ENCODE results near the gene HSD11B2. TPM values are rescaled to one million over a fixed set of nuclear protein-coding genes. Genes with fewer than 3 reads are reported as not detected.

Gene HSD11B2
- total RNA-seq, 1 donor from 2014 or later = 2.2 TPM

- H3K27ac ChIP-seq = no peak overlapping the region
- no peak overlapping the region for H3K4me3 ChIP-seq
- TF ChIP-seq, protein P1, sequence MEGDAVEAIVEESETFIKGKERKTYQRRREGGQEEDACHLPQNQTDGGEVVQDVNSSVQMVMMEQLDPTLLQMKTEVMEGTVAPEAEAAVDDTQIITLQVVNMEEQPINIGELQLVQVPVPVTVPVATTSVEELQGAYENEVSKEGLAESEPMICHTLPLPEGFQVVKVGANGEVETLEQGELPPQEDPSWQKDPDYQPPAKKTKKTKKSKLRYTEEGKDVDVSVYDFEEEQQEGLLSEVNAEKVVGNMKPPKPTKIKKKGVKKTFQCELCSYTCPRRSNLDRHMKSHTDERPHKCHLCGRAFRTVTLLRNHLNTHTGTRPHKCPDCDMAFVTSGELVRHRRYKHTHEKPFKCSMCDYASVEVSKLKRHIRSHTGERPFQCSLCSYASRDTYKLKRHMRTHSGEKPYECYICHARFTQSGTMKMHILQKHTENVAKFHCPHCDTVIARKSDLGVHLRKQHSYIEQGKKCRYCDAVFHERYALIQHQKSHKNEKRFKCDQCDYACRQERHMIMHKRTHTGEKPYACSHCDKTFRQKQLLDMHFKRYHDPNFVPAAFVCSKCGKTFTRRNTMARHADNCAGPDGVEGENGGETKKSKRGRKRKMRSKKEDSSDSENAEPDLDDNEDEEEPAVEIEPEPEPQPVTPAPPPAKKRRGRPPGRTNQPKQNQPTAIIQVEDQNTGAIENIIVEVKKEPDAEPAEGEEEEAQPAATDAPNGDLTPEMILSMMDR (IDR thresholded peaks at IDR 0.05) = no peak
- H3K4me1 ChIP-seq = peaks cover 57% of the 10 kb centered on the region
- DNase-seq = no peak
- intact Hi-C loops (cut with DNase I) = no loop called here
- H3K9me3 ChIP-seq = no peaks in the 10 kb centered on the region
- H3K36me3 ChIP-seq = no peaks in the 10 kb centered on the region
- ATAC-seq = no peak
- no peaks in the 10 kb centered on the region for H3K27me3 ChIP-seq
These were observed 37.8 kb downstream of the HSD11B2 start for GRCh38 chr16:67468731-67469130.

DNA sequence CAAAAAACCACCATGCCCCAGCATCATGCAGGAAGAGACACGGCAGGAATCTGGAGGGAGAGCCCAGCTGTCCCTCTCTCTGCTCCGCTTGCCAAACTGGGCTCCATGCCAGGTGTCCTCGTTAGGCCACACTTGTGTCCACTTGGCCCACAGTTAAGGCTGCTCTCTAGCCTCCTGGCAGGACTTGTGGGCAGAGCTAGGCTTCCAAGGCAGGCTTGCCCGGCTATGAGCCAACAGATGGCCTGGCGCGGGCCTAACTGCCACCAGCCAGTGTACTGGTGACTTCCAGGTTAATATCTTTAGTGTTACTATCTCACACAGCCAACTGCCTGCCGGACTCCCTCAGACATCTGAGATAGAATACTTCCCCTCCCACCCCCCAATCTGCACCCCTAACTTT, 39.4 kb downstream of the HSD11B2 start:
- TF ChIP-seq, protein P1 (IDR thresholded peaks at IDR 0.05) = no peak
- DNase-seq (peak; percentile 89), ATAC-seq (peak; percentile 69)
- H3K9me3 ChIP-seq = no peaks in the 10 kb centered on the region
- no peak overlapping the region for H3K4me3 ChIP-seq
- H3K4me1 ChIP-seq = peaks cover 65% of the 10 kb centered on the region
- no peak overlapping the region for H3K27ac ChIP-seq
- no peaks in the 10 kb centered on the region for H3K27me3 ChIP-seq
- intact Hi-C loops (cut with DNase I) = no loop called here
- H3K36me3 ChIP-seq = no peaks in the 10 kb centered on the region

GRCh38 chr16:67471758-67472384, 41.0 kb downstream of the HSD11B2 start:
- H3K4me3 ChIP-seq = no peak overlapping the region
- no peaks in the 10 kb centered on the region for H3K27me3 ChIP-seq
- no peaks in the 10 kb centered on the region for H3K9me3 ChIP-seq
- intact Hi-C loops (cut with DNase I) = no loop called here
- TF ChIP-seq, protein P1 (IDR thresholded peaks at IDR 0.05) = no peak
- no peak for ATAC-seq
- H3K27ac ChIP-seq = no peak overlapping the region
- peaks cover 72% of the 10 kb centered on the region for H3K4me1 ChIP-seq
- no peak for DNase-seq
- H3K36me3 ChIP-seq = no peaks in the 10 kb centered on the region

GRCh38 chr16:67474551-67475455, 43.9 kb downstream of the HSD11B2 start:
- intact Hi-C loops (cut with DNase I) = no loop called here
- ATAC-seq (no peak), DNase-seq (no peak)
- Histone ChIP-seq H3K36me3 (no peaks in the 10 kb centered on the region), H3K9me3 (no peaks in the 10 kb centered on the region), H3K4me1 (peaks cover 77% of the 10 kb centered on the region), H3K27ac (no peak overlapping the region), H3K27me3 (no peaks in the 10 kb centered on the region), H3K4me3 (no peak overlapping the region)
- TF ChIP-seq, protein P1 (IDR thresholded peaks at IDR 0.05) = no peak

- TF ChIP-seq, protein P1 (IDR thresholded peaks at IDR 0.05) = no peak
- no peaks in the 10 kb centered on the region for H3K9me3 ChIP-seq
- ATAC-seq (peak; percentile 22), DNase-seq (no peak)
- no peak overlapping the region for H3K4me3 ChIP-seq
- no peaks in the 10 kb centered on the region for H3K36me3 ChIP-seq
- intact Hi-C loops (cut with DNase I) = no loop called here
- no peak overlapping the region for H3K27ac ChIP-seq
- H3K27me3 ChIP-seq = no peaks in the 10 kb centered on the region
- peaks cover 67% of the 10 kb centered on the region for H3K4me1 ChIP-seq
These were observed 47.1 kb downstream of the HSD11B2 start for GRCh38 chr16:67477960-67478554.

All from upper lobe of right lung (tissue), 1 donor.